ENCODE results near the gene MYOZ3.

Gene MYOZ3, protein sequence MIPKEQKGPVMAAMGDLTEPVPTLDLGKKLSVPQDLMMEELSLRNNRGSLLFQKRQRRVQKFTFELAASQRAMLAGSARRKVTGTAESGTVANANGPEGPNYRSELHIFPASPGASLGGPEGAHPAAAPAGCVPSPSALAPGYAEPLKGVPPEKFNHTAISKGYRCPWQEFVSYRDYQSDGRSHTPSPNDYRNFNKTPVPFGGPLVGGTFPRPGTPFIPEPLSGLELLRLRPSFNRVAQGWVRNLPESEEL

GRCh38 chr5:150661086-150661485 lies at the start of gene MYOZ3:
Gene MYOZ3, plus strand, starts transcription at chr5:150661251. Its CDS starts 1,691 bp downstream, at chr5:150662942.
- DNase-seq: no peak

- no peak for DNase-seq
Observed at GRCh38 chr5:150612405-150612804, 48.6 kb upstream of the MYOZ3 start.

DNA sequence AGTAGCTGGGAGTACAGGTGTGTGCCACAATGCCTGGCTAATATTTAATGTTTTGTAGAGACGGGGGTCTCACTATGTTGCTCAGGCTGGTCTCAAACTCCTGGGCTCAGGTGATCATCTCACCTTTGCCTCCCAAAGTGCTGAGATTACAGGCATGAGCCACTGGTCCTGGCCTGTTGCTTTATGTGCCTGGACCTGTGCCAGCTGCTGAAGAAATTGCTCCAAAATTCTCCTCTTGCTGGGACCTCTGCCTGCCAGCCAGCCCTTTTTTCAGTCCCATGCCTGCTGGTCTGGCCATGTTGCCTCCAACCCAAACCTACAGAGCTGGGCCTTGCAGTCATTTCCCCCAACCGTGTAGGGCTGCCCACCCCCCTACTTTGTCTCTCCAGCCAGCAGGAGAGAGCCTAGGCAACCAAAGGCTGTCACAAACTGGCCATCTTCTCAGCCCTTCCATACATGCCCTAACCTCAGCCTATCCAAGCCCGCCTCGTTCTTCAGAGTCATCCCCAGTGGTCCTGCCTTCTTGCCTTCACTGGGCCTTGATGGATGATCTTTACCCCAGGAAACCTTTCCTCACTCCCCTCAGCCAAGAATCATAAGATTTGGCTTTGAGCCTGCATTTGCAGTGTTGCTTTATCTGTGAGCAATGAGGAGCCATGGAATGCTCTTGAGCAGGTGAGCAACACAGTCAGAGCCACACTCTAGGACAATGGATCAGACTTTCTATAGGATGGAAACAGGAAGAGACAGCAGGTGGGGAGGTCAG lies 48.0 kb upstream of the MYOZ3 start:
- no peak for DNase-seq

GRCh38 chr5:150613991-150614660 lies 46.9 kb upstream of the MYOZ3 start:
- no peak for DNase-seq

DNA sequence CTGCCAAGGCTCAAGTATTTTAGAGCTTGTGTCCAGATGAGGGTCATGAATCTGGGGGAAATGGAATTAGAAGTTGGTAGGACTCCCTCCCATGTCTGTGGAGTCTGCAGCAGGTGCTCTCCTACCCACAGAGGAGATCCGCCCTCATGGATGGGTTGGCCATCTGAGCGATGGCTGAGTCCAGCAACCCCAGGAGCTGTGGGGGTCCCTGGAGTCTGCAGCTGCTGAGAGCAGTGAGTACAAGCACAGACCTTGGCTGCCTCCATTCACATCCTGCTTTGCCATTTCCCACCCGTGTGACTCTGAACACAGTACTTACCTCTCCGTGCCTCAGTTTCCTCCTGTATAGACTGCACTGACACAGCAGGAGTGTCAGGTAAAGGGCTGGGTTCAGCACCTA lies 46.4 kb upstream of the MYOZ3 start:
- no peak for DNase-seq

- no peak for DNase-seq
Observed at GRCh38 chr5:150615141-150615699, 45.8 kb upstream of the MYOZ3 start.

DNA sequence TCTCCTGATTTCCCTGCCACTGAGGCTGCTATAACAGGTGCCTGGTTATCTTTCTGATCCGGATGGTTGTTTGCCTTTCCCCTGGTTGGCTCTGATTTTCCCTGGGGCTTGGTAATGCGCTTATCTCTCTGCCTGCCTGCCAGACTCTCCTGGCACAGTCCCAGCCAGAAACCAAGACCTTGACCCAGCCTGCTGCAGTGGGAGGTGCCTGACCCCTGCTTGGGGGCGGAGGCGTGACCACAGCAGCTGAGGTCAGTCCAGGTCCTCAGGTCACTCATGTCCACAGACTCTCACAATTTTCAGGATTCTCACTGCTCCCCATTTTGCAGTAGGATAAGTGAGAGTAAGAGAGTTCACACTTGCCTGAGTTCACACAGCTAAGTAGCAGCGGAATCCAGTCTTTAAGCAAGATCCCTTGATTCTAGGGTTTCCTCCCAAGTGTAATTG lies 45.0 kb upstream of the MYOZ3 start:
- no peak for DNase-seq

DNA sequence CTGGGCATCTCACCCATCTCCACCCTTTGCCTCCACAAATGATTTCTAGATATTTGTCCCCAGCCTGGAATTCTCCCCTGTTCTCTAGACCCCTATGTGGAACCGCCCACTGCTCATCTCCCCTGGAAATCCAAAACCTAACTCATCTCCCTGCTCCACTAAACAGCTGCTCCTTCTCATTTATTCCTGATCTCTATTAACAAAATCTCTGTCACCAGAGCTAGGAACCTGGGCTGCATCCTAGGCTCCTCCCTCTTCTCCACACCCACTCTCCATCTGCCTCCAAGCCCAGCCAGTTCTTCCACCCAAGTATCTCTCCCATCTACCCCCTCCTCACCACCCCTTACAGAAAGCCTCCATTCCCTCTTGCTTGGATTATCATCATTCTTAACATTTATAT lies 44.5 kb upstream of the MYOZ3 start:
- no peak for DNase-seq

GRCh38 chr5:150618163-150618562 lies 42.9 kb upstream of the MYOZ3 start:
- no peak for DNase-seq

GRCh38 chr5:150618588-150619281 lies 42.3 kb upstream of the MYOZ3 start:
- DNase-seq: no peak

- no peak for DNase-seq
Observed at GRCh38 chr5:150619359-150620230, 41.5 kb upstream of the MYOZ3 start.

GRCh38 chr5:150621301-150621700 lies 39.8 kb upstream of the MYOZ3 start:
- DNase-seq: no peak

DNA sequence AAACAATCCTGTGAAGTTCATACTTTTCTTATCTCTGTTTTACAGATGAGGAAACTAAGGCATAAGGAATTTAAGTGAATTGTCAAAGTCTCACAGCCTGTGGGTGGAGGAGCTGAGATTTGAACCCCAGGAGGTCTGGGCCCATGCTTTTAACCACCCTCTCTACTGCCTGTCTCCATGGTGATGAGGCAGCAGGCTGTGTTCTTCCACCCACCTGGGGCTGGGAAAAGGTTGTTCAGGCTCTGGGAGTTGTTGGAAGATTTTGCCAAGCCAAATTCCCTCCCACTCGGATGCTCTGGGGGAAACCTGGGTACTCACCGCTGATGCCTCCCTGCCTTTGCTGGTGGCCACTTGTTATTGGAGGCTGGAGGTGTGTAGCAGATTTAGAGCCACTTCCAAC lies 38.9 kb upstream of the MYOZ3 start:
- no peak for DNase-seq

DNA sequence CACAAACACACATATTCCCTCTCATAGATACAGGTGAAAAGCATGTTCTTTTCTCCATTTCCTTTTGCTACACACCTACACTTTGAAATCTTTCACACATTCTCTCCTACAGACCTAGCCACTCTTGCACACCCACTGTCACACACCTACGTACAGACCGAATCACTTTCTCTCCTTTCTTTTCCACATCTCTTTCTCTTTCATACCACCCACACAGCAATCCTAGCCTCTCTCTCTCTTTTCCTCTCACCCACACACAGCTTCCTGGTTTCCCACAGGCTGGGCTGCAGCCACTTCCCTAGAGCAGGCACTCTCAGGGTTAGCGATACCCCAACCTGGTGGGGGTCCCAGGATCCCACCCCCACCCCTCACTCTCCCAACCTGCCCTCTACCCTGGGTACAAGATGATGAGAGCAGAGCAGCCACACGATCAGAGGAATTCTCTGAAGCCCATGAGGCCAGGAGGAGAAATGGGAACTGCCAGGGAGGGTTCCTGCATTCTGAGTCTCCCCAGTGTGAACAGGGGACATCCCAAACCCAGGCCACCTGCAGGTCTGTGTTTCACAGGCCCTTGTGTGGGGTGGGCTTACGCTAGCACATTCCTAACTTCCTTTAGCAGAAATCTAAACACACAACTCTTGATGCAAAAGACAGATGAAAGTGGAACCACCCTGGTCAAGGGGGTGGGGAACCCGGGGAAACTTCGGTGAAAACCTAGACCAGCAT lies 37.7 kb upstream of the MYOZ3 start:
- DNase-seq: no peak

DNA sequence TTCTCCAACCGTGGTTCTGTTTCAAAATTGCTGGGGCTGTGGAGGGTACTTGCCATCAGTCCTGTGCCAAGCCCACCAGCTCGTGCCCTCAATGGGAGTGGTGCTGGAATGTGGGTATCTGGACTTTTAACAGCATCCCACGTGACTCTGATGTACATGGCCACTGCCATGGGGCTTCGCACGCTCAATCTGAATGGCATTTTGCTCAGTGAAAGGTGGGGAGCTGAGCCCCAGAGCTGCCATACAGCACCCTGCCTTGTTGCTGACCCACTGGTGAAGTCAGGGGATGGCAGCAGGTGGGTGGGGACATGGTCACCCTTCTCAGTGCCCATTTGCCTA lies 37.2 kb upstream of the MYOZ3 start:
- no peak for DNase-seq

DNA sequence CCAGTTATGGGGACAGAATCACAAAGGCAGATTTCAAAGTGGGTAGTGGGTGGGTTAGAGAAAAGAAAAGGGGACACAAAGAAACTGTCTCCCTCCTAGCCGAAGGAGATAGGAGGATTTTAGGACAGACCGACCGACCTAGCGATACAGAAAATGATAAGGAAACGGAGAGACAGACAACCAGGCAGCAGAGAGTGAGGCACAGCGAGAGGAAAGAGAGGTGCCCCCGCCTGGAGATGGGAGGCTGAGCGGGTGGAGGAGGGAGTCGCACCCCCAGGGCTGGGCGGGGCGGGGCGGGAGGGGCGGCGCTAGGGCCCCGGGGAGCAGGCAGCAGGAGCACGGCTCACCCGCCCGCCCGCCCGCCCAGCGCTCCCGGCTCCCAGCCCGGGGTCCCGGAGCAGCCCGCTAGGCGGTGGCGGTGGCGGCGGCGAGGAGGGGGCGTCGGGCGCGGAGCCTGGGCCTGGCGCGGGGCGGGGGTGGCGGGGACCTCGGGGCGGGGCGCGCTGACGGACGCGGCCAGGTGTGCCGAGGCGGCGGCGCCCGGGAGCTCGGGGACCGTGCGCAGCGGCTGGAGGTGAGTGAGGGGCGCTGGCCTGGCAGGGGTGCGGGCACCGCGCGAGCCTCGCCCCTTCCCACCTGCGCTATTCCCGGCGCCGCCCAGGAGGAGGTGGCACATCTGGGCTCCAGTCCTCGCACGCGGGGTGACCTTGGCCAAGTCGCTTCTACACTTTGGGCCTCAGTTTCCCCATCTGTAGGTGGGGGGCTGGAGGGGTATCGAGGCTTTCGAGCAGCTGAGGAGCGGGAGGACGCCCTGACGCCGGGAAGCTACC lies 36.5 kb upstream of the MYOZ3 start:
- no peak for DNase-seq

DNA sequence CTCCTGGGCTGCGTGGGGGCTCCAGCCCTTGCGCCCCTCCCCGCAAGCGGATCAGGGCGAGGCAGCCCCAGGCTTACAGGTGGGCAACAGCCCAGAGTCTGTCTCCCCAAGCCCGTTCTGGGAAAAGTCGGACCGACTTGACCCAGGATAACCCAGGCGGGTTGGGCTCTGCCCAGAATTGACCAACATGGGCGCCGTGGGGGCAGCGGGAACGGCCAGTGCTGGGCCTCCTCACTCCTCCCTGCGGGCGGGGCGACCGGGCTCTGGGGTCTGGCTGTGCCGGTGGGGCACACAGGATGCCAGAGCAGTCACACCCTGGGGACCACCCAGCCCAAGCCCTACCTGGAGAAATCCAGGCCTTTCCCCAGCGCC lies 35.9 kb upstream of the MYOZ3 start:
- DNase-seq: no peak

DNA sequence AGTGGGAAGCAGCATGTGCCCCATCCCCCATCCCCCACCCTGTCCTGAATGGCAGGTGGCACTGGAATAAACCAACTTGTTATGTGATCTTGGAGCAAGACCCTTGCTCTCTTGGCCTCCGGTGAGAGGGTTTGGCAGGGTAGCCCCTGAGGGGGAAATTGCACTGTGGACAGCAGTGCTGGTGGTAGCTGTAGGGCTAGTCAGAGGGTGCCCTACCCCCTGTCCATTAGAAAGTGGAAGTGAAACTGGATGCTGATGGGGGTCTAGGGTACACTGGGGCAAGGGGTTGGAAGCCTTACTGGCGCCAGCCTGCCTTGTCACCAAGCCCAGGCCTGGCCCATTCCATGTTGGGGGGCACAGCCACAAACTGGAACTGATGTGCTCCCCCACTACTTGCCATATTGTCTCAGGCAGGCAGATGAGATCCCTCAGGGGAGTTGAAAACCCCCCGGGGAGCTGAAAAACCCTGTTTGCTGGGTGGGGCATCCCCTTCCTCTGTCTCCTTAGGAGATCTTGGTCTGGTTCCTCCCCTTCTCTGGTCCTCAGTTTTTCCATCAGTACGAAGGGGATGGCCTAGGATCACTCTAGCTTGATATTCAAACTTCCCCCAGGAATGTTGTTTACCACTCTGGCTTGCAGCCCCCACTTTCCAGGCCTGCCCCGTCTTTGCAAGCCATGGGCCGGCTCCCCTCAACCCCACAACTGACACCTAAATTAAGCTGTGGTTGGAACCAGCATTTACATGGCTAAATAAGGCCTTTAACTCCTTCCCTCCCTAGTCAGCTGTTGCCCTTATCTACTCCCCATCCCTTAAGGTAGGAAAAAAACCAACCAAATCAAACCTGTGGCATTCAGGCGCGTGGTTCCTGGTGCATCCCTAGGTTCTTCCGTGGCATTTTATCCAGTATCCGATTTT lies 35.0 kb upstream of the MYOZ3 start:
- no peak for DNase-seq

- no peak for DNase-seq
Observed at GRCh38 chr5:150626853-150627276, 34.2 kb upstream of the MYOZ3 start.
